ENCODE data around the gene HGF.

GRCh38 chr7:81680120-81680519 lies 89.7 kb downstream of the HGF start:
- TF ChIP-seq CBFB (CRISPR knock-in tag; IDR thresholded peaks at IDR 0.05; ENCODE audit: low read depth) (no peak), CTCF (IDR thresholded peaks at IDR 0.05) (no peak), SMAD3 (CRISPR knock-in tag; IDR thresholded peaks at IDR 0.05; ENCODE audit: borderline replicate concordance) (no peak), ATF1 (CRISPR knock-in tag; IDR thresholded peaks at IDR 0.05) (no peak), USF1 (CRISPR knock-in tag; IDR thresholded peaks at IDR 0.05) (no peak), ZBTB21 (CRISPR knock-in tag; IDR thresholded peaks at IDR 0.05; ENCODE audit: borderline replicate concordance) (no peak)
